Endothelial cell of umbilical vein (primary cell): Measurements from ENCODE around the gene NXN. TPM values are rescaled to one million over a fixed set of nuclear protein-coding genes. Genes with fewer than 3 reads are reported as not detected.

Experiments
- BruUV-seq: library from RNA; stranded (reverse); fragments of 400-500 nt; replicated peaks from 2 replicates; lab custom pipeline; 2021; lab: Mats Ljungman, UMichigan
- CTCF ChIA-PET: fragments of 300-600, 350-600 bp; sonication (Branson Sonifier 250); formaldehyde crosslinking; loops from one replicate; lab custom pipeline; 2021; ENCODE audit warnings: antibody characterized with exemption, inconsistent platforms; lab: Charles Lee
- POLR2A ChIA-PET: fragments of 300-600, 350-600 bp; sonication (Branson Sonifier 250); formaldehyde crosslinking; loops from one replicate; lab custom pipeline; 2021; ENCODE audit warnings: antibody characterized with exemption, inconsistent platforms; lab: Charles Lee
- DNase-seq: peaks from one replicate; pipeline ENCODE4 v3.0.0-alpha.2; 2011; ENCODE audit warnings: low read depth, low spot score
- FAIRE-seq: peaks from 2 replicates; lab custom pipeline; 2011; peaks lifted over from hg19 to GRCh38; lab: Jason Lieb, UNC
- H2AFZ ChIP-seq: 2 replicates; pipeline ENCODE4 v1.6.0; 2012; ENCODE audit warnings: low read depth, low read length, control low read depth, inconsistent platforms
- H3K27ac ChIP-seq: 2 replicates; pipeline ENCODE4 v1.5.1; 2011; ENCODE audit warnings: low read depth, mild to moderate bottlenecking, control low read depth, low read length, moderate library complexity; ENCODE audit not compliant: insufficient read depth
- H3K27me3 ChIP-seq, 2 experiments: 2 replicates each; pipeline versions ENCODE4 v1.6.0 to v1.6.1; 2011; ENCODE audit warnings: low read length in 2 of 2, mixed read lengths in 1 of 2; ENCODE audit not compliant: control insufficient read depth in 2 of 2, insufficient read depth in 2 of 2
- H3K36me3 ChIP-seq, 2 experiments: 2 replicates in 1 of 2; 3 replicates in 1 of 2; pipeline ENCODE4 v1.5.1; 2011; ENCODE audit warnings: low read length in 2 of 2, mild to moderate bottlenecking in 1 of 2, moderate library complexity in 1 of 2; ENCODE audit not compliant: control insufficient read depth in 2 of 2, insufficient read depth in 2 of 2; ENCODE audit errors: extremely low read depth in 1 of 2
- H3K4me1 ChIP-seq: 3 replicates; pipeline ENCODE4 v1.5.1; 2011; ENCODE audit warnings: mild to moderate bottlenecking, low read length; ENCODE audit not compliant: control insufficient read depth, insufficient read depth; ENCODE audit errors: extremely low read depth
- H3K4me2 ChIP-seq: 2 replicates; pipeline ENCODE4 v1.6.1; 2011; ENCODE audit warnings: low read length, control low read depth, mixed read lengths; ENCODE audit not compliant: insufficient read depth
- H3K4me3 ChIP-seq, 3 experiments: fragments of 200-600 bp in 1 of 3; sonication (generic), shearing (Covaris generic) in 1 of 3; replicated peaks in 1 of 3; 2 replicates each; pipeline ENCODE4 v1.5.1; 2011 to 2016; ENCODE audit warnings: control low read depth in 3 of 3, low read length in 3 of 3, mild to moderate bottlenecking in 2 of 3, inconsistent platforms in 1 of 3, low read depth in 1 of 3, moderate library complexity in 1 of 3; ENCODE audit not compliant: insufficient read depth in 1 of 3
- H3K79me2 ChIP-seq: 2 replicates; pipeline ENCODE4 v1.6.0; 2012; ENCODE audit warnings: low read length, inconsistent platforms; ENCODE audit not compliant: control insufficient read depth, insufficient read depth
- H3K9ac ChIP-seq: replicated peaks from 2 replicates; pipeline ENCODE3; 2011; ENCODE audit warnings: low read length, control low read depth; ENCODE audit not compliant: insufficient read depth; ENCODE audit errors: extremely low read depth
- H3K9me1 ChIP-seq: replicated peaks from 3 replicates; pipeline ENCODE4 v1.6.0; 2011; ENCODE audit warnings: mild to moderate bottlenecking, low read length; ENCODE audit not compliant: control insufficient read depth, insufficient read depth; ENCODE audit errors: extremely low read depth
- H3K9me3 ChIP-seq: replicated peaks from 2 replicates; pipeline ENCODE4 v1.5.1; 2012; ENCODE audit warnings: low read length, inconsistent platforms; ENCODE audit not compliant: control insufficient read depth, insufficient read depth
- H4K20me1 ChIP-seq: replicated peaks from 2 replicates; pipeline ENCODE3; 2011; ENCODE audit warnings: mild to moderate bottlenecking, low read length; ENCODE audit not compliant: control insufficient read depth, insufficient read depth; ENCODE audit errors: extremely low read depth
- CTCF ChIP-seq, 2 donors: IDR thresholded peaks; 1 replicate in 1 of 2; 2 replicates in 1 of 2; pipeline ENCODE4 v1.5.1; 2011; ENCODE audit warnings: low read length in 2 of 2, mild to moderate bottlenecking in 2 of 2, moderate library complexity in 2 of 2, control low read depth in 1 of 2, inconsistent platforms in 1 of 2, low read depth in 1 of 2; ENCODE audit not compliant: insufficient read depth in 1 of 2; ENCODE audit errors: extremely low read depth in 1 of 2
- EZH2 ChIP-seq: IDR thresholded peaks from 2 replicates; pipeline ENCODE4 v1.6.1; 2012; ENCODE audit warnings: borderline replicate concordance, low read depth, mild to moderate bottlenecking, moderate library complexity, low read length, inconsistent platforms; ENCODE audit not compliant: severe bottlenecking
- FOS ChIP-seq: IDR thresholded peaks from 2 replicates; pipeline ENCODE4 v1.6.1; 2011; ENCODE audit warnings: mild to moderate bottlenecking, low read length, moderate library complexity, borderline replicate concordance; ENCODE audit not compliant: insufficient read depth
- GATA2 ChIP-seq: IDR thresholded peaks from 2 replicates; pipeline ENCODE4 v1.7.0; 2011; ENCODE audit warnings: low read depth, mild to moderate bottlenecking, moderate library complexity, mixed read lengths, low read length; ENCODE audit not compliant: insufficient read length, insufficient read depth
- JUN ChIP-seq: IDR thresholded peaks from 2 replicates; pipeline ENCODE4 v1.6.1; 2011; ENCODE audit warnings: borderline replicate concordance, low read depth; ENCODE audit not compliant: insufficient read length, insufficient read depth
- MAX ChIP-seq: IDR thresholded peaks from 2 replicates; pipeline ENCODE4 v1.6.1; 2011; ENCODE audit not compliant: insufficient read depth, insufficient read length
- MYC ChIP-seq: IDR thresholded peaks from one replicate; pipeline ENCODE4 v1.6.1; 2011; ENCODE audit warnings: mild to moderate bottlenecking, low read depth, low read length
- POLR2A ChIP-seq: IDR thresholded peaks from 2 replicates; pipeline ENCODE4 v1.6.1; 2012; ENCODE audit warnings: low read depth, mild to moderate bottlenecking, control low read depth, low read length
- POLR2AphosphoS5 ChIP-seq: IDR thresholded peaks from 2 replicates; pipeline ENCODE4 v1.6.1; 2012; ENCODE audit warnings: low read depth, mild to moderate bottlenecking, control low read depth, low read length, moderate library complexity; ENCODE audit not compliant: insufficient read depth
- dilution Hi-C: fragments of 300-500 bp; cut with MboI; formaldehyde crosslinking; loops from one replicate; pipeline ENCODE4 v1.15.0; 2019; ENCODE audit warnings: low sequenced_read_pairs; ENCODE audit not compliant: extremely low pct_ligation_motif_present
- intact Hi-C: fragments of 100-400 bp; cut with micrococcal nuclease; formaldehyde crosslinking; loops from one replicate; pipeline ENCODE4 v1.10.0; 2022
- polyA plus RNA-seq, 4 experiments: library from polyadenylated mRNA; depleted of rRNA in 3 of 4; stranded (reverse) in 3 of 4; unstranded in 1 of 4; fragments of >200 nt; gene quantifications; 2 replicates each; pipeline versions ENCODE4 v1.2.1 to v1.2.3, GENCODE V29; 2011 to 2012; ENCODE audit warnings: missing spikeins in 1 of 4
- total RNA-seq: library from RNA; stranded (reverse); gene quantifications from 2 replicates; pipeline ENCODE4 v1.2.3, GENCODE V29; 2021

The NXN gene
- total and polyA plus RNA-seq, 2 donors (not counting 3 experiments of a cell fraction or from before 2014, with no cell fraction given), result 69.5 to 77.3 TPM

- Histone ChIP-seq H3K27ac (no peak overlapping the region), H3K4me1 (peaks cover 5% of the 10 kb centered on the region), H3K9me3 (no peaks in the 10 kb centered on the region), H3K36me3 (peaks cover 4 to 27% of the 10 kb centered on the region in 2 experiments), H3K9ac (no peak overlapping the region), H3K27me3 (no peaks in the 10 kb centered on the region), H3K4me2 (no peak overlapping the region), H3K9me1 (no peaks in the 10 kb centered on the region), H3K79me2 (no peaks in the 10 kb centered on the region), H3K4me3 (no peak overlapping the region), H2AFZ (no peak overlapping the region), H4K20me1 (no peaks in the 10 kb centered on the region)
- intact Hi-C loops (no loop called here), dilution Hi-C loops (no loop called here)
- POLR2A ChIA-PET, result no interaction called here
- CTCF ChIA-PET, result interaction anchor here (1.2 to 1.5 kb wide), 4 partner anchors 10 to 154 kb away, joined by 3 to 5 read pairs (median 4); no protein-coding TSS in a partner anchor
- no TSS peak for BruUV-seq
- FAIRE-seq (no peak), DNase-seq (no peak)
- TF ChIP-seq EZH2 (no peak), MYC (no peak), GATA2 (no peak), POLR2AphosphoS5 (no peak), POLR2A (no peak), FOS (no peak), CTCF (IDR thresholded peaks at IDR 0.05; ENCODE audit: extremely low read depth in 1 of 2, insufficient read depth in 1 of 2, low read depth in 1 of 2, low read length in 2 of 2) (no peak), JUN (no peak), MAX (no peak)
Observed at GRCh38 chr17:1011138-1011537, 31.6 kb upstream of the NXN start.
